ENCODE data around the gene PPARGC1A.

PPARGC1A gene

DNA sequence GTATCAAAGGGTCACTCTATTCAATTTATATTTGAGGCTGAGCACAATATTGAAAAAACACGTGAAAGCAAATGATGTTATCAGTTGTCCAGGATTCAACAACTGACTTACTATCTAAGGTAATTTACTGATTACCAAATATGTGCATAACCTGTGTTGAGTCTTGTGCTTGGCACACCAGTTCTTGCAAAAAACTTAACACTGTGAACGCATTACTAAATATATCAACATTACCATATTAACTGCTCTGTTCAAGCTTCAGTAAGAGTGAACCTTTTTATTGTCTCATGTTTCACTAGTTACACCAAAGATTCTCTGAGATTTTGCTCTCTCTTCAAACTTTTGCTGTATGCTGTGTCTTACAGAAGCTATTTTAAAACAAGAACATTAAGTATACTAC is 38.4 kb downstream of the PPARGC1A start:
- Histone ChIP-seq H3K36me3 (ENCODE audit: control insufficient read depth in 2 of 2, insufficient read depth in 2 of 2, low read length in 2 of 2) (no peaks in the 10 kb centered on the region), H3K4me3 (ENCODE audit: low read length in 2 of 2) (no peak overlapping the region), H3K9ac (ENCODE audit: low read depth in 1 of 2, low read length in 2 of 2) (no peak overlapping the region), H3K27ac (ENCODE audit: low read depth in 2 of 2, low read length in 2 of 2) (no peak overlapping the region), H3K9me3 (ENCODE audit: control insufficient read depth in 2 of 2, low read length in 2 of 2) (no peaks in the 10 kb centered on the region), H3K4me1 (ENCODE audit: control insufficient read depth in 2 of 2, insufficient read depth in 2 of 2, low read length in 2 of 2) (peaks cover 6 to 11% of the 10 kb centered on the region in 2 donors), H3K27me3 (ENCODE audit: control insufficient read depth in 2 of 2, insufficient read depth in 2 of 2, low read length in 2 of 2) (no peaks in the 10 kb centered on the region)

GRCh38 chr4:23847158-23847557 is 42.7 kb downstream of the PPARGC1A start:
- H3K9ac ChIP-seq (ENCODE audit: low read depth in 1 of 2, low read length in 2 of 2): no peak overlapping the region
- H3K9me3 ChIP-seq (ENCODE audit: control insufficient read depth in 2 of 2, low read length in 2 of 2): no peaks in the 10 kb centered on the region
- H3K4me3 ChIP-seq (ENCODE audit: low read length in 2 of 2): no peak overlapping the region
- H3K4me1 ChIP-seq (ENCODE audit: control insufficient read depth in 2 of 2, insufficient read depth in 2 of 2, low read length in 2 of 2): no peaks in the 10 kb centered on the region
- no peaks in the 10 kb centered on the region for H3K27me3 ChIP-seq (ENCODE audit: control insufficient read depth in 2 of 2, insufficient read depth in 2 of 2, low read length in 2 of 2)
- no peak overlapping the region for H3K27ac ChIP-seq (ENCODE audit: low read depth in 2 of 2, low read length in 2 of 2)
- H3K36me3 ChIP-seq (ENCODE audit: control insufficient read depth in 2 of 2, insufficient read depth in 2 of 2, low read length in 2 of 2): no peaks in the 10 kb centered on the region

GRCh38 chr4:23844961-23845360 is 44.9 kb downstream of the PPARGC1A start:
- H3K27me3 ChIP-seq (ENCODE audit: control insufficient read depth in 2 of 2, insufficient read depth in 2 of 2, low read length in 2 of 2): no peaks in the 10 kb centered on the region
- H3K9ac ChIP-seq (ENCODE audit: low read depth in 1 of 2, low read length in 2 of 2): no peak overlapping the region
- no peaks in the 10 kb centered on the region for H3K36me3 ChIP-seq (ENCODE audit: control insufficient read depth in 2 of 2, insufficient read depth in 2 of 2, low read length in 2 of 2)
- H3K9me3 ChIP-seq (ENCODE audit: control insufficient read depth in 2 of 2, low read length in 2 of 2): no peaks in the 10 kb centered on the region
- no peak overlapping the region for H3K27ac ChIP-seq (ENCODE audit: low read depth in 2 of 2, low read length in 2 of 2)
- no peaks in the 10 kb centered on the region for H3K4me1 ChIP-seq (ENCODE audit: control insufficient read depth in 2 of 2, insufficient read depth in 2 of 2, low read length in 2 of 2)
- no peak overlapping the region for H3K4me3 ChIP-seq (ENCODE audit: low read length in 2 of 2)

GRCh38 chr4:23839279-23839678 is 50.6 kb downstream of the PPARGC1A start:
- H3K9ac ChIP-seq (ENCODE audit: low read depth in 1 of 2, low read length in 2 of 2): no peak overlapping the region
- no peak overlapping the region for H3K27ac ChIP-seq (ENCODE audit: low read depth in 2 of 2, low read length in 2 of 2)
- no peaks in the 10 kb centered on the region for H3K9me3 ChIP-seq (ENCODE audit: control insufficient read depth in 2 of 2, low read length in 2 of 2)
- H3K36me3 ChIP-seq (ENCODE audit: control insufficient read depth in 2 of 2, insufficient read depth in 2 of 2, low read length in 2 of 2): no peaks in the 10 kb centered on the region
- no peaks in the 10 kb centered on the region for H3K4me1 ChIP-seq (ENCODE audit: control insufficient read depth in 2 of 2, insufficient read depth in 2 of 2, low read length in 2 of 2)
- H3K4me3 ChIP-seq (ENCODE audit: low read length in 2 of 2): no peak overlapping the region
- no peaks in the 10 kb centered on the region for H3K27me3 ChIP-seq (ENCODE audit: control insufficient read depth in 2 of 2, insufficient read depth in 2 of 2, low read length in 2 of 2)

DNA sequence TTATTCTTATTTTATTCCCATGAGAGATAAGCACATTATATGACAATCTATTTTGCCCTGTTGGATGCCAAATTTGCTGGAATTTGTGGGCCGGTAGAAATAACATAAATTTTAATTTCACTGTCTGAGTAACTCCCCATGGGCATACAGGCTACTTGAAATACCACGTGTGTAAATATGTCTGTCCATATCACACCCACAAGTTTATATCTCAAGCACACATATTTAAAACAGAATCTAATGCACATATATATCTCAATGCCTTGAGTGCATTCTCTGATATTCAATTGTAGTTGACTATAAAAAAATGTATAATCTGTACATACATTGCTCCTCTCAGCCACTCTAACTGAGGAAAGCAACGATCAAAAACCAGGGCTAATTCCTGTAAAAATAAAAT is 51.2 kb downstream of the PPARGC1A start:
- Histone ChIP-seq H3K4me3 (ENCODE audit: low read length in 2 of 2) (no peak overlapping the region), H3K27ac (ENCODE audit: low read depth in 2 of 2, low read length in 2 of 2) (no peak overlapping the region), H3K9me3 (ENCODE audit: control insufficient read depth in 2 of 2, low read length in 2 of 2) (no peaks in the 10 kb centered on the region), H3K4me1 (ENCODE audit: control insufficient read depth in 2 of 2, insufficient read depth in 2 of 2, low read length in 2 of 2) (no peaks in the 10 kb centered on the region), H3K27me3 (ENCODE audit: control insufficient read depth in 2 of 2, insufficient read depth in 2 of 2, low read length in 2 of 2) (no peaks in the 10 kb centered on the region), H3K9ac (ENCODE audit: low read depth in 1 of 2, low read length in 2 of 2) (no peak overlapping the region), H3K36me3 (ENCODE audit: control insufficient read depth in 2 of 2, insufficient read depth in 2 of 2, low read length in 2 of 2) (no peaks in the 10 kb centered on the region)

- H3K27me3 ChIP-seq (ENCODE audit: control insufficient read depth in 2 of 2, insufficient read depth in 2 of 2, low read length in 2 of 2): no peaks in the 10 kb centered on the region
- H3K9me3 ChIP-seq (ENCODE audit: control insufficient read depth in 2 of 2, low read length in 2 of 2): no peaks in the 10 kb centered on the region
- H3K36me3 ChIP-seq (ENCODE audit: control insufficient read depth in 2 of 2, insufficient read depth in 2 of 2, low read length in 2 of 2): no peaks in the 10 kb centered on the region
- no peaks in the 10 kb centered on the region for H3K4me1 ChIP-seq (ENCODE audit: control insufficient read depth in 2 of 2, insufficient read depth in 2 of 2, low read length in 2 of 2)
- no peak overlapping the region for H3K4me3 ChIP-seq (ENCODE audit: low read length in 2 of 2)
- no peak overlapping the region for H3K27ac ChIP-seq (ENCODE audit: low read depth in 2 of 2, low read length in 2 of 2)
- no peak overlapping the region for H3K9ac ChIP-seq (ENCODE audit: low read depth in 1 of 2, low read length in 2 of 2)
Measured at GRCh38 chr4:23838131-23838530, 51.7 kb downstream of the PPARGC1A start.

DNA sequence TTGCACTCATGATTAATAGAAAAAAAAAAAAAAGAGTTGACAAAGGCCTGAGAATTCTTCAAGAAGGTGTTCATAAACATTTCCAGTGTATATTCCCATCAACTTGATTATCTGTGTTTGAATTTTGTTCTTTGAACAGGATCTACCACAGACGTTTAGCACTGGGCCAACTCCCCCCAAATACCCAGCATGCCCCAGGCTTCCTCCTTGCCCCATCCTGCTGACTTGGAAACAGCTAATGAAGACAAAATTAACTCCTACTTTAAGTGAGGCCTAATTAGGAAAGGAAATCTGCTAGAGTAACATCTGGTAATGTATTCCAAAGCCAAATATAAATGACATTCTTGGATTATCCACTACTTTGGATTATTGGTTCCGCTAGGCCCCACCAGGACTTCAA is 52.5 kb downstream of the PPARGC1A start:
- no peak overlapping the region for H3K4me3 ChIP-seq (ENCODE audit: low read length in 2 of 2)
- H3K36me3 ChIP-seq (ENCODE audit: control insufficient read depth in 2 of 2, insufficient read depth in 2 of 2, low read length in 2 of 2): no peaks in the 10 kb centered on the region
- no peaks in the 10 kb centered on the region for H3K4me1 ChIP-seq (ENCODE audit: control insufficient read depth in 2 of 2, insufficient read depth in 2 of 2, low read length in 2 of 2)
- no peak overlapping the region for H3K9ac ChIP-seq (ENCODE audit: low read depth in 1 of 2, low read length in 2 of 2)
- H3K27me3 ChIP-seq (ENCODE audit: control insufficient read depth in 2 of 2, insufficient read depth in 2 of 2, low read length in 2 of 2): no peaks in the 10 kb centered on the region
- no peaks in the 10 kb centered on the region for H3K9me3 ChIP-seq (ENCODE audit: control insufficient read depth in 2 of 2, low read length in 2 of 2)
- H3K27ac ChIP-seq (ENCODE audit: low read depth in 2 of 2, low read length in 2 of 2): no peak overlapping the region

- Histone ChIP-seq H3K36me3 (ENCODE audit: control insufficient read depth in 2 of 2, insufficient read depth in 2 of 2, low read length in 2 of 2) (peaks cover 6 to 7% of the 10 kb centered on the region in 2 donors), H3K9me3 (ENCODE audit: control insufficient read depth in 2 of 2, low read length in 2 of 2) (no peaks in the 10 kb centered on the region), H3K27me3 (ENCODE audit: control insufficient read depth in 2 of 2, insufficient read depth in 2 of 2, low read length in 2 of 2) (no peaks in the 10 kb centered on the region), H3K4me1 (ENCODE audit: control insufficient read depth in 2 of 2, insufficient read depth in 2 of 2, low read length in 2 of 2) (no peaks in the 10 kb centered on the region), H3K9ac (ENCODE audit: low read depth in 1 of 2, low read length in 2 of 2) (no peak overlapping the region), H3K4me3 (ENCODE audit: low read length in 2 of 2) (no peak overlapping the region), H3K27ac (ENCODE audit: low read depth in 2 of 2, low read length in 2 of 2) (no peak overlapping the region)
Measured at GRCh38 chr4:23835774-23836478, 53.9 kb downstream of the PPARGC1A start.

DNA sequence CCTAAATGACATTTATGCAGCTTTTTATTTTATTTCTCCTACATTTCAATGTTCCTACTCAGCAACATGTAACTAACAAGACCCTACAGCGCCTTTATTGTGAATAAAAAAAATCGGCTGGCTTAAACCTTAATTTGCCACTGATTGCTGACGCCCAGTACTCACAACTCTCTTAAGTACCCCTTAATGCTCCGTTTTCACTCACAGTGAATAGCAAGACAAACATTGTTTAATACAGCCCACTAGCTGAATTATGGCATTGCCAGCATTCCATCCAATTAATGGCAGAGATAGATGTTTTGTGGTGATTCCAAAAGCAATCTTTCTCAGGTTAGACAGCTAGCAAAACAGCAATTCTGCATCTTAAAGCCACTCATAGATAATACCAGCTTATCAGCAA is 61.1 kb downstream of the PPARGC1A start:
- Histone ChIP-seq H3K27ac (ENCODE audit: low read depth in 2 of 2, low read length in 2 of 2) (no peak overlapping the region), H3K4me1 (ENCODE audit: control insufficient read depth in 2 of 2, insufficient read depth in 2 of 2, low read length in 2 of 2) (no peaks in the 10 kb centered on the region), H3K4me3 (ENCODE audit: low read length in 2 of 2) (no peak overlapping the region), H3K27me3 (ENCODE audit: control insufficient read depth in 2 of 2, insufficient read depth in 2 of 2, low read length in 2 of 2) (no peaks in the 10 kb centered on the region), H3K36me3 (ENCODE audit: control insufficient read depth in 2 of 2, insufficient read depth in 2 of 2, low read length in 2 of 2) (peaks cover 27 to 34% of the 10 kb centered on the region in 2 donors), H3K9me3 (ENCODE audit: control insufficient read depth in 2 of 2, low read length in 2 of 2) (no peaks in the 10 kb centered on the region), H3K9ac (ENCODE audit: low read depth in 1 of 2, low read length in 2 of 2) (no peak overlapping the region)

DNA sequence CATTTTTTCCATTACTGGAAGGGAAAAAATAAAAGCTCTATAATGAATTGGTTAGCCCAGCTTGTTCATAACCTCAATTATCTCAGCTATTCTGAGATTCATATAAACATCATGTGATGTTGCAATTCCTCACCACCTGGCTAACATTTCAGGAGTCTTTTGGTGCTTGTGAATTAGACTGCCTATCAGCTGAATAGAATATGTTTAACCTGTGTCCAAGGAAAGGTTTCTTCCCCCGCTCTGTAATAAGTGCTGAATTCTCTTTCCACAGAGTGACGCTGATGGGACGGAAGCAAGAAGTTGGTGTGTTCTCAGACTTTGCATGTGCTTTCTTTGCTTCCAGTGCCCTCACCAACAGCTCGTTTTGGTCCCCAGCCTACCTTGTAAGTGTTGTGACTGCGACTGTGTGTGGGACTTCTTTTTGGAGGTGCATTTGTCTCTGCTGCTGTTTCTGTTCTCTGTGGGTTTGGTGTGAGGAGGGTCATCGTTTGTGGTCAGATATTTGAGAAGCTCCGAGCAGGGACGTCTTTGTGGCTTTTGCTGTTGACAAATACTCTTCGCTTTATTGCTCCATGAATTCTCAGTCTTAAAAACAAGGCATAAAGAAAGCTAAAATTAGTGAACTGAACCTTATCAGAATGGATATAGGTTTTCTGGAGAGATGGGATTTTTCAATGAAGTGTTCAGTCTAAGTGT is 61.7 kb downstream of the PPARGC1A start:
- peaks cover 27 to 37% of the 10 kb centered on the region in 2 donors for H3K36me3 ChIP-seq (ENCODE audit: control insufficient read depth in 2 of 2, insufficient read depth in 2 of 2, low read length in 2 of 2)
- H3K4me1 ChIP-seq (ENCODE audit: control insufficient read depth in 2 of 2, insufficient read depth in 2 of 2, low read length in 2 of 2): no peaks in the 10 kb centered on the region
- no peak overlapping the region for H3K9ac ChIP-seq (ENCODE audit: low read depth in 1 of 2, low read length in 2 of 2)
- no peak overlapping the region for H3K4me3 ChIP-seq (ENCODE audit: low read length in 2 of 2)
- no peak overlapping the region for H3K27ac ChIP-seq (ENCODE audit: low read depth in 2 of 2, low read length in 2 of 2)
- H3K9me3 ChIP-seq (ENCODE audit: control insufficient read depth in 2 of 2, low read length in 2 of 2): no peaks in the 10 kb centered on the region
- no peaks in the 10 kb centered on the region for H3K27me3 ChIP-seq (ENCODE audit: control insufficient read depth in 2 of 2, insufficient read depth in 2 of 2, low read length in 2 of 2)
